ENCODE results near the gene CHST11.
"Not testable (repeated sequence)": the region's sequence is repeated elsewhere in the genome, so short reads cannot be mapped to it uniquely, and the experiment has no call there.

Gene CHST11

DNA sequence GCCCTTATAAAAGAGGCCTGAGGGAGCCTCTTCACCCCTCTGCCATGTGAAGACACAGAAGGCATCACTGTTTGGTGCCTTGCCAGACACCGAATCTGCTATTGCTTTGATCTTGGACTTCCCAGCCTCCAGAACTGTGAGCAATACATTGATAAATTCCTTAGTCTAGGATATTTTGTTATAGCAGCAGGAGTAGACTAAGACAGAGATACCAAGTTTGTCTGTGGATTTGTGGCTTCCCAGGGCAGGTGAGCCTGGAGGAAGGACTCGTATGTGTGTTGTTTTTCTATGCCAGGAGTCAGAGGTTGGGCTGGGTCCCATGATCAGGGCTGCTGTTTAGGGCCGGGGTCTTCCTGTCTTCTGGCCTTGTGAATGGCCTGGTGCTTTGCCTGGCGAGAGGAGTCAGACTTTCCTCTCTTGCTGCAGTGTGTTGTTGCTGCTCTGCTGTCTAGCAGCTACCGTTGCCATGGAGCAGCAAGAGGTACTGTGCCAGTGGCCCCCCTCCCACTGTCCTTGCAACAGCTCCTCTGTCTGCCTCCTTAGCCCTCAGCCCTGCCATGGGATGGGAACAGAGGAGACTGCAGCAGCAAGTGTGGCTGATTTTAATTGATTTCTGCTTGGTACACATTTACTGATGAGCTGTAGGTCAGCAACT is 111.2 kb downstream of the CHST11 start:
- no peak for FAIRE-seq

GRCh38 chr12:104568487-104568868 is 111.7 kb downstream of the CHST11 start:
- FAIRE-seq, result no peak

- no peak for FAIRE-seq
Measured at GRCh38 chr12:104568935-104569334, 112.2 kb downstream of the CHST11 start.

- no peak for FAIRE-seq
Measured at GRCh38 chr12:104569346-104570173, 112.8 kb downstream of the CHST11 start.

GRCh38 chr12:104570174-104570907 is 113.6 kb downstream of the CHST11 start:
- no peak for FAIRE-seq

DNA sequence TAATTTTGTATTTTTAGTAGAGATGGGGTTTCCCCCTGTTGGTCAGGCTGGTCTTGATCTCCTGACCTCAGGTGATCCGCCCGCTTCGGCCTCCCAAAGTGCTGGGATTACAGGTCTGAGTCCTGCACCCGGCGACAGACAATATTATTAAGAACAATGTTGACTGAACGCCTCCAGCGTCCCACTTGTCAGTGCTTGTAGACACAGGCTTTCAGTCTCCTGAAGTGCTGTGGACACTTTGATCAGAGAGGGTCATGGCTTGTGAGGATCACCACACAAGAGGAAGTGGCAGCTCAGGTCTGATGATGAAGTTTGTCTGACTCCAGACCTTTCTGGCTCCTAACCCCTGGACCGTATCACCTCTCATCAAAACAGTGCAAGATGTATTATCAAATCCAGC is 114.6 kb downstream of the CHST11 start:
- no peak for FAIRE-seq

DNA sequence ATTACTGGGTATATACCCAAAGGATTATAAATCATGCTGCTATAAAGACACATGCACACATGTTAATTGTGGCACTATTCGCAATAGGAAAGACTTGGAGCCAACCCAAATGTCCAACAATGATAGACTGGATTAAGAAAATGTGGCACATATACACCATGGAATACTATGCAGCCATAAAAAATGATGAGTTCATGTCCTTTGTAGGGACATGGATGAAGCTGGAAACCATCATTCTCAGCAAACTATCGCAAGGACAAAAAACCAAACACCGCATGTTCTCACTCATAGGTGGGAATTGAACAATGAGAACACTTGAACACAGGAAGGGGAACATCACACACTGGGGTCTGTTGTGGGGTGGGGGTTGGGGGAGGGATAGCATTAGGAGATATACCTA is 117.6 kb downstream of the CHST11 start:
- not testable (repeated sequence) for FAIRE-seq

- FAIRE-seq, result not testable (repeated sequence)
Measured at GRCh38 chr12:104574758-104575157, 118.0 kb downstream of the CHST11 start.

DNA sequence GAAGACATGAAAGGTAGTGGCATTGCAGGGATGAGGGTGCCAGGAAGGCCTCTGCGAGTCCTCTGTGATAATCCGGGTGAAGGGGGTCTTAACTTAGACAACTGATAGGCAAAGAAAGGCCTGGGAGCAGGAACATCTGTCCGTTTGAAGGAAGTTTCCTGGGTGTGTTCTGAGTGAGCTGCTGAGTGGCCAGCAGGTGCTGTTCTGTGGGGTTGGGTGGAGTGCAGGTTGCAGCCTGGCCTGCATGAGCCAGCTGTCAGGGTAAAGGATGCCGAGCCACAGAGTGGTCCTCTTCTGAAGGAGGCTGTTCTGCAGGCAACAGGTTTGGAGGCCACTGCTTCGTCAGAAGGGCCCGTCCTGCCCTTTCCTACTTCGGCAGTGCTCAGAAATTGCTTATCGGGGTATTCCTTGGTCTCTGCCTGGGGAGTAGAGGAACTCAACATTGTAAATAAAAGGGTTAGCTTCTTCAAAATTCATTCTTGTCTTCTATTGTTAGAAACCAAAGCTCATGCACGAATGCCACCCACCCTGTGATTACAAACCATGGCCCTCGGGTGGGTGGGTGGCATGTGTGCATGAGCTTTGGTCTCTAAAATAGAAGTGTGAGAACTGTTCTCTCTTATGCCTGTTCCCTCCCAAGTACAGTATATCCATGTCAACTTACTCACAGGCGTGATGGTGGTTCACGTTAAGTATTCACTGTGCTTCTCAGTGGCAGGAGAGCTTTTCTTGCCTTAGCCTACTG is 118.9 kb downstream of the CHST11 start:
- no peak for FAIRE-seq

GRCh38 chr12:104576187-104576778 is 119.5 kb downstream of the CHST11 start:
- FAIRE-seq, result no peak

GRCh38 chr12:104576980-104577580 is 120.3 kb downstream of the CHST11 start:
- FAIRE-seq, result no peak

DNA sequence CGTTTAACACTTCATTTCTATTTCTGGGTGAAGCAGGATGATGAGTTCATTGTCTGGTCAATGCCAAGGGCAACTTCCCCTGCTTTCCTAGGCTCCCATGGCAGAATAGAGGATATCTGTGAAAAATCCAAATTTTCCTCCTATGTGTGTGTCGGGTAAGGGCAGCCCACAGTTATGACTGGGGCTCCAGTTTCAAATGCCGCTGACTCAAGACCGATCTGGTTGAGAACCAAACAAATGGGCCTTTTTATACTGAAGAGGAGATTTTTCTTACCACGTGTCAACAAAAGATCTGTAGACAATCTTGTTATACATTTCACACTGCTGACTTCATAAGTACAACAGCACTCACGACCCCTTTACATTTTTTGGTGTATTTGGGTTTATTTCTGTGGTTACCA is 120.8 kb downstream of the CHST11 start:
- FAIRE-seq, result no peak

DNA sequence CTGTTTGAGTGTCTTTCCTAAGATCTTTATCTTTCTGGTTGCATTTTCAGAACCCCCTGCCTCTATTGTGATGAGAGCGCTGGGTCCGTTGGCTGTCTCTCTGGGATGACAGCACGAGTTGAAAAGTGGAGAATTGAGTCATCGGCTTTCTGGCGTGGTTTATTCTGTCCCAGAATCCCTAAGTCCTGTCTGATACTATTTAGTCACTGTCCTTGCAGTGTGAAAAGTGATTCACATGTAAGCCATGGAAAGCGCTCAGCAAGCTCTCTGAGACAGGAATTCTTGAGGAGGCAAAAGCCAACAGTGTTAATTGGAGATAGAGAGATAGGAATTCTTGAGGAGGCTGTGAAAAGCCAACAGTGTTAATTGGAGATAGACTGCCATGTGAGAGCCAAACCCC is 121.7 kb downstream of the CHST11 start:
- no peak for FAIRE-seq

GRCh38 chr12:104579718-104580495 is 123.2 kb downstream of the CHST11 start:
- no peak for FAIRE-seq

- FAIRE-seq, result no peak
Measured at GRCh38 chr12:104581005-104581570, 124.3 kb downstream of the CHST11 start.

DNA sequence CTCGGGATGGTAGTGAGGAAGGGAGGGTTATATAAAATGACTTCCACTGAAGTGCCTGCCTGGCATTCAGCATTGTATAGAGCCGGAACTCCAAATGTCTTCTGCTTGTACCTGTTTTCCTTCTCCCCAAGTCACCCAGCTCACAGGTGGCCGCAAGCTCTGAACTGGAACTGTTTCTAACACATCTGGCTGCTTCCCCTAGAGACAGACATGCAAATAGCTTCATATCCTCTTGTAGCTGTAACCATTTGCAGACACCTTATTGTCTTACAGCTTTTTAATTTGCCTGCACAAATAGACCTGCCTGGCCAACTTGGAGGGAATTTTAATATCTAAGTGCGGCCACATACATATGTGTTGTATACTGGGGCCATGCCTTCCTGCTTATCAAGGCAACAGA is 126.0 kb downstream of the CHST11 start:
- no peak for FAIRE-seq

- no peak for FAIRE-seq
Measured at GRCh38 chr12:104583301-104583700, 126.6 kb downstream of the CHST11 start.

DNA sequence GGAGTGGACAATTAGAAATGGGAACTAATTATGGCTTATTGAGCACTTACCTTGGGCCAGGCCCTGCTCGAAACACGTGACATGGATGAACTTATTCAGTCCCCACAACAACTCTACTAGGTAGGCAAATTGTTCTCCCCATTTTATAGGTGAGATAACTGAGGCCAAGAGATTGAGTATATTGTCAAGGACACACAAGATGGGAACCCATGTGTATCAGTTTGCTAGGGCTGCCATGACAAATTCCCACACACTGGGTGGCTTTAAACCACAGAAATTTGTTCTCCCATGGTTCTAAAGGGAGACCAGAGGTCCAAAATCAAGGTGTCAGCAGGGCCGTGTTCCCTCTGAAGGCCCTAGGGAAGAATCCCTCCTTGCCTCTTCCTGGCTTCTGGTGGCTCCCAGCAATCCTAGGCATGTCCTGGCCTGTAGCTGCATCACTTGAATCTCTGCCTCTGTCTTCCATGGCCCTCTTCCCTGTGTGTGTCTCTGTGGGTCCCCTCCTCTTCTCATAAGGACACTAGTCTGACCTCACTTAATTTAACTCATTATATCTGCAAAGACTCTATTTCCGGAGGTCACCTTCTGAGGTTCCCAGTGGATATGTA is 128.8 kb downstream of the CHST11 start:
- no peak for FAIRE-seq

DNA sequence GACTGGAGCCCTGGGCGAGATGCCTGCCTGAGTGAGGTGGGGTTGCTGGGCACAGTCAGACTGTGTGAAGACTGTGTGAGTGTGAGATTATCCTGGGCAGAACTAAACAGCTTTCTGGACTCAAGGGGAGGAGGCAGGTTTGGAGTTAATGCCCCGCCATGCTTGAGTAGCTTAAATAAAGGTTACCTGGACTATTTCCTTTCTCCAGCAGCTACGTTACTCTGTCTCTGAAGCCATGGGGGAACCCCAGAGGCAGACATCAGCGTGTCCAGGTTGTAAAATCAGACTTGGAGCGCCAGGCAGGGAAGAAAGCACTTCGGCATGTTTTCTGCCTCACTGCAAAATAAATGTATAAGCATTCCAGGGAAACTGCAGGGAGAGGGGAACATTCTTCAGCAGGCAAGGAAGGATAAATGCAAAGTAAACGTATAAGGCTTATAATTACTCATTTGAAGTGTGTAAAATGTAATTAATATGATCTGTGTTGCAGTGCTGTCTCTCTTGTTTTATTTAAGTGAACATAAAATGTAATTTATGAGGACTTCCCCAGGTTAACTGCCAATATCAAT is 129.7 kb downstream of the CHST11 start:
- no peak for FAIRE-seq
